HG03159 (cell line): Measurements from ENCODE around the gene MEIS2.

Source experiments
- ATAC-seq: cut with Tn5 transposase; IDR thresholded peaks from one replicate; pipeline ENCODE4 v1.9.1; 2021; ENCODE audit warnings: mild to moderate bottlenecking, moderate library complexity; ENCODE audit not compliant: unreplicated experiment

MEIS2 gene

GRCh38 chr15:37100109-37100965, at the start of gene MEIS2:
Gene MEIS2, minus strand, starts transcription at chr15:37100549. Its CDS starts 1,083 bp downstream, at chr15:37099466.
- ATAC-seq: no peak

DNA sequence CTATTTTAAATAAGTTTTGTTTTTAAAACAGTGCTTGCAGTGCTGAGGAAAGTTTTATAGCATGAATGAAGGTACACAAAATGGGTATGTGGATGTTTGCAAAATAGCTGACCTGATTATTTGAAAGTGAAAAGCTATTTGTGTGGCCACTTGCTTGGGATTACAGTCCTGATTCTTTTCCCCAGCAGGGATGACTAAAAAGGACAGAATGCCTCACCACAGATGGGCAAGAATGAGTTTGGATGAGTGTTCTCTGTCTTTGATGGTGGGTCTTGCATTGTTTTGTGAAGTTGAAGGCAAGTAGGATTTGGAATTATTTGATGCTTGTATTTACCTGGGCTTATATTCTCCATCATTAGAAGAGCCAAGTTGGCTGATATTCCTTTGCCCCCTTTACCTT, 48.8 kb upstream of the MEIS2 start:
- ATAC-seq: no peak

- ATAC-seq: no peak
Measured at GRCh38 chr15:37148714-37149113, 48.4 kb upstream of the MEIS2 start.

- no peak for ATAC-seq
Measured at GRCh38 chr15:37143351-37143750, 43.0 kb upstream of the MEIS2 start.

- ATAC-seq: no peak
Measured at GRCh38 chr15:37142371-37142770, 42.0 kb upstream of the MEIS2 start.

- ATAC-seq: no peak
Measured at GRCh38 chr15:37140531-37141058, 40.2 kb upstream of the MEIS2 start.

DNA sequence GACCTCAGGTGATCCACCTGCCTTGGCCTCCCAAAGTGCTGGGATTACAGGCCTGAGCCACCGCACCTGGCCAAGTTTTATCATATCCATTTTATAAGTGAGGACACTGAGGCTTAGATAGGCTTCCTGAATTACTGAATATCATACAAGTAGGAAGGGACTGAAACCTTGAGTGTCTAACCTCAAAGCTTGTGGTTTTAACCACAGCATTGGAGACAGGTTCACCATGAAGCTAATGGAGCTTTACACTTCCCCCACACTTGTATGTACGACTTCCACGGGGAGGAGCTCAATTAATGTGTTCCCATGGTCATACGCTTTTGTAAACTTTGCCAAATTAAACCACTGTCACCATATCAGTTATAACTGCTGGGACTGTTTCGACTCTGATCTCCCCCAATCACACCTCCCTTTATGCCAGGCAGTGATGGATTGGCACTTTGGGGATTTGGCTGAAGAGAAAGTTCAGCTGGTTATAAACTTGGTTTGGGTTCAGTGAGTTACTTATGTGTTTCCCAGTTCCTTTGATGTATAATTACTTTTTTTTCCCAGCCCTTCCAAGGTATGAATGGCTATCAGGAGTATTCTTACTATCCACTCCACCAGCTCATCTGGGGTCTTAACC, 38.4 kb upstream of the MEIS2 start:
- ATAC-seq: no peak

GRCh38 chr15:37137221-37137620, 36.9 kb upstream of the MEIS2 start:
- ATAC-seq: no peak

GRCh38 chr15:37136666-37137065, 36.3 kb upstream of the MEIS2 start:
- ATAC-seq: no peak

- peak; percentile 75 for ATAC-seq
Measured at GRCh38 chr15:37135225-37135624, 34.9 kb upstream of the MEIS2 start.

- ATAC-seq: peak; percentile 68
Measured at GRCh38 chr15:37134699-37135131, 34.4 kb upstream of the MEIS2 start.

- ATAC-seq: no peak
Measured at GRCh38 chr15:37134244-37134643, 33.9 kb upstream of the MEIS2 start.

GRCh38 chr15:37133602-37134001, 33.3 kb upstream of the MEIS2 start:
- ATAC-seq: no peak

GRCh38 chr15:37132826-37133417, 32.6 kb upstream of the MEIS2 start:
- no peak for ATAC-seq

GRCh38 chr15:37131621-37132020, 31.3 kb upstream of the MEIS2 start:
- no peak for ATAC-seq

DNA sequence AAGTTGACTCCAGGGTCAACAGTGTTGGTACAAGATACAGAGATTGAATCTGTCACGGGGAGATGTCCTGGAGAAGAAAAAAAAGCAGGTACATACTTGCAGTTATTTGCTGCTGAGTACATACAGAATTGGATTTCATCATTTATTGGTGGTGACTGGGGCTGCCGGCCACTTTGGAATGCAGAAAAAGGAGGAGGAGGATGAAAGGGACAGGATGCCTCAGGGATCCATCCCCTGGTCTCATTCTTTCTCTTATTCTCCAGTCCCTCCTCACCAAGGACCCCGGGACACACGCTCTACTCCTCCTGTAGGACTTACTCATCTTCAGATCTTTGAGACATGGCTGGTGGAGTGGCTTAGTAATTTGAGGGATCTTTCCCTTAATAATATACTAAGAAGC, 30.0 kb upstream of the MEIS2 start:
- no peak for ATAC-seq

DNA sequence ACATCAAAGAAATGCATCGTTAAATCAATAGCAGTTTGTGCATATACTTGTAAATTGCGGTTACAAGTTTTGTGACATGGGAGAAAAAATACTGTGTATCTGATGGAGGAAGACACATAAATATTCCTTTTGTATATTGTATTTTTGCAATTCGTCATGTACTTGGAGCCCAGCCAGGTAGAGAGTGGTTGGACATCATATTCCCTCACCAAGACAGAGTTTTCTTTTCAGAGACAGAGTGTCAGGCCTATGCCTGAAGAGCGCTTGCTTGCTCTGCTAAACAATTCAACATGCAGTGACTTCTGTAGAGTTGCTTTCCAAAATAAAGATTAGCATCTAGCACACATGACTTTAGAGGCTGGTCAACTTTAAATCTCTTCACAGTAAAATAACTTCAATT, 24.8 kb upstream of the MEIS2 start:
- ATAC-seq: no peak

GRCh38 chr15:37124331-37124730, 24.0 kb upstream of the MEIS2 start:
- ATAC-seq: no peak

- no peak for ATAC-seq
Measured at GRCh38 chr15:37122703-37123102, 22.4 kb upstream of the MEIS2 start.

DNA sequence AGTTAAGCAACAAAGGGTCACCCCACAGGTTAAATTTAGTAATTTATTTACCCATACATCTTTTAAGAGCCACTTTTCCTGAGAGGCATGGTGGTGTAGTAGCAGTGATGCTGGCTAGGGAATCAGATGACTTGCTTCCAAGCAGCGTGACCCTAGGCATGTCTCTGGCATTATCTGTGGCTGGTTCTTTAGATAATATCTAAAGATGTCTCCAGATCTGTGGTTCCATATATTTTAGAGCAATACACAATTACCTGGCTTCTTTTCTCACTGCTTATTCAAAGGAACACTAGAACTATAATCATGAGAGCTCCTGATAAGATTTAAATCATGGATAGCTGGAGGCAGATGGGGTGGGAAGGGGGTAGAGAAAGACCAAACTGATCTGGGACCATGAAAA, 21.1 kb upstream of the MEIS2 start:
- ATAC-seq: no peak

DNA sequence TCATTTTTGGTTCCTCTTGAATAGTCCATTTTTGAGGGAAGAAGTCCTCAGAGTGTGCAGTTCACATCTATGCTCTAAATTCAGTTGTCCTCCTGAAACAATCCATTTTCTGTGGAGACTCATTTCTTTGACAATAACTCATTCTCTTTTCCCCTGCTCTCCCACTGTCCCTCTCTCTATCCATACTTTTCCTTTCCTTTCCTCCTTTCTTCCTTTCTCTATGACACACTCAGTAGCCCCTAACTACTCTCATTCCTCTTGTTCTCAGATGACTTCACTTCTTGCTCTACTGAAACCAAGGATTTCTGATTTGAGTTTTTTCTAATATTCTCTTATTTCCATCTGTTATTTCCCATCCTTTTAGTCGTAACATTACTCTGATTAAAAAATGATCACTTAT, 16.7 kb upstream of the MEIS2 start:
- ATAC-seq: no peak

GRCh38 chr15:37115538-37115937, 15.2 kb upstream of the MEIS2 start:
- no peak for ATAC-seq
